K562 (cell line): Measurements from ENCODE around the gene DCP1B. TPM values are rescaled to one million over a fixed set of nuclear protein-coding genes. Genes with fewer than 3 reads are reported as not detected.

Experiments used
- ATAC-seq: fragments of 200-7000 bp; cut with Tn5 transposase; 3 replicates; pipeline ENCODE4 v1.9.1; 2020; ENCODE audit warnings: moderate library complexity
- BruUV-seq: library from RNA; stranded (reverse); fragments of 400-500 nt; replicated peaks from 2 replicates; lab custom pipeline; 2021; lab: Mats Ljungman, UMichigan
- CTCF ChIA-PET: fragments of 300-600 bp; formaldehyde crosslinking; extraction: SDS; loops from one replicate; lab custom pipeline; 2021; ENCODE audit warnings: low intra/inter-chr PET ratio; lab: Yijun Ruan, JAX
- POLR2A ChIA-PET: fragments of 300-600, 350-650 bp; sonication (Branson Sonifier 250); formaldehyde crosslinking; extraction: SDS; loops from one replicate; lab custom pipeline; 2021; ENCODE audit warnings: antibody characterized with exemption, inconsistent platforms; lab: Yijun Ruan, JAX
- DNase-seq, 4 experiments: peaks; one replicate each; pipeline versions ENCODE4 v3.0.0 to v3.0.0-alpha.2; 2011 to 2018; ENCODE audit warnings: low spot score in 3 of 4, mixed read lengths in 3 of 4; ENCODE audit errors: extremely low read depth in 1 of 4
- FAIRE-seq: peaks from 2 replicates; lab custom pipeline; 2011; peaks lifted over from hg19 to GRCh38; lab: Jason Lieb, UNC
- H2AFZ ChIP-seq: 2 replicates; pipeline ENCODE4 v1.6.0; 2011; ENCODE audit warnings: low read depth, low read length, control low read depth, inconsistent platforms
- H3K27ac ChIP-seq: fragments of 200-600 bp; 3 replicates; pipeline ENCODE4 v1.8.0; 2011; ENCODE audit warnings: low read depth, mild to moderate bottlenecking, control low read depth, inconsistent platforms, low read length, moderate library complexity, mixed read lengths; ENCODE audit errors: extremely low read depth
- H3K27me3 ChIP-seq, 2 experiments: fragments of 300-600 bp in 1 of 2; 2 replicates in 1 of 2; 3 replicates in 1 of 2; pipeline versions ENCODE4 v1.6.0 to v1.8.0; 2011; ENCODE audit warnings: inconsistent platforms in 2 of 2, low read length in 2 of 2, mild to moderate bottlenecking in 1 of 2, mixed read lengths in 1 of 2, moderate library complexity in 1 of 2; ENCODE audit not compliant: control insufficient read depth in 2 of 2, insufficient read depth in 2 of 2
- H3K36me3 ChIP-seq: fragments of 300-600 bp; 3 replicates; pipeline ENCODE4 v1.8.0; 2011; ENCODE audit warnings: mild to moderate bottlenecking, low read length, inconsistent platforms; ENCODE audit not compliant: control insufficient read depth, insufficient read depth
- H3K4me1 ChIP-seq, 2 experiments: fragments of 200-600 bp in 1 of 2; replicated peaks in 1 of 2; 2 replicates in 1 of 2; 3 replicates in 1 of 2; pipeline versions ENCODE4 v1.5.1 to v1.8.0; 2011; ENCODE audit warnings: inconsistent platforms in 2 of 2, low read length in 2 of 2, mild to moderate bottlenecking in 1 of 2, mixed read lengths in 1 of 2, moderate library complexity in 1 of 2; ENCODE audit not compliant: control insufficient read depth in 2 of 2, insufficient read depth in 2 of 2
- H3K4me2 ChIP-seq: 2 replicates; pipeline ENCODE4 v1.6.1; 2011; ENCODE audit warnings: low read length, control low read depth, inconsistent platforms, mixed read lengths; ENCODE audit not compliant: insufficient read depth
- H3K4me3 ChIP-seq: fragments of 200-600 bp; sonication (generic), shearing (Covaris generic); 2 replicates; pipeline ENCODE4 v1.5.1; 2016; ENCODE audit warnings: control low read depth, inconsistent platforms
- H3K79me2 ChIP-seq: fragments of 200-600 bp; 3 replicates; pipeline ENCODE4 v1.8.0; 2011; ENCODE audit warnings: low read length, inconsistent platforms; ENCODE audit not compliant: control insufficient read depth, insufficient read depth
- H3K9ac ChIP-seq, 2 experiments: 2 replicates each; pipeline versions ENCODE4 v1.6.0 to v1.6.1; 2011; ENCODE audit warnings: low read depth in 2 of 2, low read length in 2 of 2, control low read depth in 1 of 2, inconsistent platforms in 1 of 2, mild to moderate bottlenecking in 1 of 2, mixed read lengths in 1 of 2; ENCODE audit not compliant: insufficient read depth in 1 of 2
- H3K9me1 ChIP-seq: one replicate; pipeline ENCODE4 v1.6.0; 2011; ENCODE audit warnings: inconsistent platforms, mild to moderate bottlenecking, low read length, moderate library complexity; ENCODE audit not compliant: control insufficient read depth, insufficient read depth
- H3K9me3 ChIP-seq: replicated peaks from 2 replicates; pipeline ENCODE4 v1.5.1; 2011; ENCODE audit warnings: low read depth, low read length, inconsistent platforms; ENCODE audit not compliant: control insufficient read depth, insufficient read depth
- H4K20me1 ChIP-seq: replicated peaks from 2 replicates; pipeline ENCODE4 v1.6.1; 2011; ENCODE audit warnings: low read length, inconsistent platforms, mixed read lengths; ENCODE audit not compliant: control insufficient read depth, insufficient read depth
- CTCF ChIP-seq, 3 experiments: IDR thresholded peaks in 2 of 3; conservative IDR thresholded peaks in 1 of 3; 2 replicates each; pipeline ENCODE4 v1.5.1; 2011 to 2012; ENCODE audit warnings: low read length in 3 of 3, mild to moderate bottlenecking in 3 of 3, control low read depth in 2 of 3, improper control_type of control experiment in 1 of 3, inconsistent platforms in 1 of 3, low read depth in 1 of 3, mixed read lengths in 1 of 3, moderate library complexity in 1 of 3; ENCODE audit not compliant: insufficient read depth in 2 of 3
- E2F3 ChIP-seq: fragments of 250-450 bp; sonication (Bioruptor Pico); IDR thresholded peaks from 2 replicates; pipeline ENCODE4 v1.4.0; 2020; ENCODE audit warnings: mild to moderate bottlenecking
- GATAD2A ChIP-seq: fragments of 450-650 bp; IDR thresholded peaks from 2 replicates; pipeline ENCODE4 v1.6.1; 2017
- HNRNPL ChIP-seq: fragments of 200-400 bp; formaldehyde crosslinking; IDR thresholded peaks from 2 replicates; pipeline ENCODE4 v1.6.1; 2017; ENCODE audit warnings: low read depth, mild to moderate bottlenecking, low read length
- KLF10 ChIP-seq: fragments of 250-450 bp; sonication (Bioruptor Pico); IDR thresholded peaks from 2 replicates; pipeline ENCODE4 v1.6.1; 2021; ENCODE audit warnings: matching md5 sums
- MEF2D ChIP-seq: conservative IDR thresholded peaks from 2 replicates; pipeline ENCODE4 v1.6.1; 2016; ENCODE audit warnings: low read depth, missing genetic modification characterization, missing compliant biosample characterization
- NFXL1 ChIP-seq: fragments of 450-650 bp; formaldehyde crosslinking; IDR thresholded peaks from 2 replicates; pipeline ENCODE4 v1.4.0; 2021; ENCODE audit warnings: mild to moderate bottlenecking
- SMC3 ChIP-seq: conservative IDR thresholded peaks from 2 replicates; pipeline ENCODE4 v1.6.1; 2011; ENCODE audit warnings: low read depth, low read length, improper control_type of control experiment; ENCODE audit not compliant: insufficient read depth
- YBX1 ChIP-seq: fragments of 450-650 bp; IDR thresholded peaks from 2 replicates; pipeline ENCODE4 v1.7.1; 2016; ENCODE audit warnings: mild to moderate bottlenecking
- WGBS: fragments of 100-300 bp; shearing (Covaris generic); methylation state at CpG from one replicate; pipeline ENCODE4 v1.1.6; 2016; ENCODE audit warnings: low coverage, mixed read lengths; ENCODE audit not compliant: insufficient coverage; ENCODE audit errors: missing lambda C conversion rate; 5-methylcytosine and 5-hydroxymethylcytosine counted together
- in situ Hi-C: fragments of 300-500 bp; cut with MboI; formaldehyde crosslinking; loops from 4 replicates; pipeline ENCODE4 v1.15.0; 2018; ENCODE audit warnings: inconsistent platforms, mixed read lengths
- intact Hi-C: fragments of 100-400 bp; cut with micrococcal nuclease; formaldehyde crosslinking; loops from 2 replicates; pipeline ENCODE4 v1.14.2; 2022
- polyA plus RNA-seq, 8 experiments: library from polyadenylated mRNA; depleted of rRNA in 4 of 8; stranded (reverse) in 5 of 8; unstranded in 3 of 8; fragments of >200 nt; fragmentation: Nextera tagmentation in 2 of 8; fragmentation: Illumina TruSeq in 1 of 8; extraction: Ambion mirVana in 2 of 8; extraction: Trizol in 1 of 8; gene quantifications; 2 replicates each; pipeline versions ENCODE4 v1.2.1 to v1.2.3, GENCODE V29; 2011 to 2014; ENCODE audit warnings: inconsistent platforms in 1 of 8, missing spikeins in 1 of 8
- total RNA-seq, 7 experiments: library from RNA; depleted of rRNA in 6 of 7; stranded (reverse); fragments of >200 nt in 6 of 7; fragmentation: Illumina TruSeq in 2 of 7; extraction: Trizol in 2 of 7; gene quantifications; 2 replicates each; pipeline versions ENCODE4 v1.2.1 to v1.2.3, GENCODE V29; 2011 to 2021; ENCODE audit warnings: low replicate concordance in 1 of 7
- TF ChIP-seq, protein P1 (sequence below): sonication (generic); formaldehyde crosslinking; IDR thresholded peaks from 2 replicates; pipeline ENCODE4 v1.8.1; 2023; ENCODE audit warnings: mild to moderate bottlenecking, missing genetic modification reagents
- TF ChIP-seq, protein P2 (sequence below): fragments of 450-650 bp; IDR thresholded peaks from 2 replicates; pipeline ENCODE4 v1.7.1; 2018; ENCODE audit warnings: mild to moderate bottlenecking, low read depth; ENCODE audit not compliant: partially characterized antibody

The DCP1B gene
- total and polyA plus RNA-seq, 9 of the 15 experiments (the other 6 are each of a cell fraction or from before 2014, with no cell fraction given), result 0.83 to 7.3 (median 3.4) TPM

- H3K9ac ChIP-seq, result no peak overlapping the region
- no peaks in the 10 kb centered on the region for H3K9me1 ChIP-seq
- WGBS, result 83% methylated on average over 1 of the region's 4 CpGs
- BruUV-seq, result no TSS peak
- intact Hi-C loops (no loop called here), in situ Hi-C loops (no loop called here)
- peaks cover 4% of the 10 kb centered on the region; the same call in 1 of the 2 replicates for H3K9me3 ChIP-seq
- DNase-seq, result no peak
- no peaks in the 10 kb centered on the region for H3K27me3 ChIP-seq
- ChIA-PET CTCF (no interaction called here), POLR2A (no interaction called here)
- H3K36me3 ChIP-seq, result 0 out of 3 replicates have a peak, but pooled peaks cover 2% of the 10 kb centered on the region
- ATAC-seq, result no peak
- no peaks in the 10 kb centered on the region for H3K4me1 ChIP-seq
- H3K27ac ChIP-seq, result no peak overlapping the region
- H2AFZ ChIP-seq, result no peak overlapping the region
- no peak for TF ChIP-seq SMC3
- TF ChIP-seq MEF2D (tag), result no peak
- no peak for TF ChIP-seq NFXL1 (CRISPR knock-in tag)
- no peak for TF ChIP-seq YBX1
- TF ChIP-seq, protein P1, sequence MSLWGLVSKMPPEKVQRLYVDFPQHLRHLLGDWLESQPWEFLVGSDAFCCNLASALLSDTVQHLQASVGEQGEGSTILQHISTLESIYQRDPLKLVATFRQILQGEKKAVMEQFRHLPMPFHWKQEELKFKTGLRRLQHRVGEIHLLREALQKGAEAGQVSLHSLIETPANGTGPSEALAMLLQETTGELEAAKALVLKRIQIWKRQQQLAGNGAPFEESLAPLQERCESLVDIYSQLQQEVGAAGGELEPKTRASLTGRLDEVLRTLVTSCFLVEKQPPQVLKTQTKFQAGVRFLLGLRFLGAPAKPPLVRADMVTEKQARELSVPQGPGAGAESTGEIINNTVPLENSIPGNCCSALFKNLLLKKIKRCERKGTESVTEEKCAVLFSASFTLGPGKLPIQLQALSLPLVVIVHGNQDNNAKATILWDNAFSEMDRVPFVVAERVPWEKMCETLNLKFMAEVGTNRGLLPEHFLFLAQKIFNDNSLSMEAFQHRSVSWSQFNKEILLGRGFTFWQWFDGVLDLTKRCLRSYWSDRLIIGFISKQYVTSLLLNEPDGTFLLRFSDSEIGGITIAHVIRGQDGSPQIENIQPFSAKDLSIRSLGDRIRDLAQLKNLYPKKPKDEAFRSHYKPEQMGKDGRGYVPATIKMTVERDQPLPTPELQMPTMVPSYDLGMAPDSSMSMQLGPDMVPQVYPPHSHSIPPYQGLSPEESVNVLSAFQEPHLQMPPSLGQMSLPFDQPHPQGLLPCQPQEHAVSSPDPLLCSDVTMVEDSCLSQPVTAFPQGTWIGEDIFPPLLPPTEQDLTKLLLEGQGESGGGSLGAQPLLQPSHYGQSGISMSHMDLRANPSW (CRISPR knock-in tag), result no peak
- TF ChIP-seq KLF10 (CRISPR knock-in tag), result no peak
- TF ChIP-seq HNRNPL, result no peak
- TF ChIP-seq, protein P2, sequence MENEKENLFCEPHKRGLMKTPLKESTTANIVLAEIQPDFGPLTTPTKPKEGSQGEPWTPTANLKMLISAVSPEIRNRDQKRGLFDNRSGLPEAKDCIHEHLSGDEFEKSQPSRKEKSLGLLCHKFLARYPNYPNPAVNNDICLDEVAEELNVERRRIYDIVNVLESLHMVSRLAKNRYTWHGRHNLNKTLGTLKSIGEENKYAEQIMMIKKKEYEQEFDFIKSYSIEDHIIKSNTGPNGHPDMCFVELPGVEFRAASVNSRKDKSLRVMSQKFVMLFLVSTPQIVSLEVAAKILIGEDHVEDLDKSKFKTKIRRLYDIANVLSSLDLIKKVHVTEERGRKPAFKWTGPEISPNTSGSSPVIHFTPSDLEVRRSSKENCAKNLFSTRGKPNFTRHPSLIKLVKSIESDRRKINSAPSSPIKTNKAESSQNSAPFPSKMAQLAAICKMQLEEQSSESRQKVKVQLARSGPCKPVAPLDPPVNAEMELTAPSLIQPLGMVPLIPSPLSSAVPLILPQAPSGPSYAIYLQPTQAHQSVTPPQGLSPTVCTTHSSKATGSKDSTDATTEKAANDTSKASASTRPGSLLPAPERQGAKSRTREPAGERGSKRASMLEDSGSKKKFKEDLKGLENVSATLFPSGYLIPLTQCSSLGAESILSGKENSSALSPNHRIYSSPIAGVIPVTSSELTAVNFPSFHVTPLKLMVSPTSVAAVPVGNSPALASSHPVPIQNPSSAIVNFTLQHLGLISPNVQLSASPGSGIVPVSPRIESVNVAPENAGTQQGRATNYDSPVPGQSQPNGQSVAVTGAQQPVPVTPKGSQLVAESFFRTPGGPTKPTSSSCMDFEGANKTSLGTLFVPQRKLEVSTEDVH, result no peak
- no peak for TF ChIP-seq GATAD2A
- TF ChIP-seq E2F3 (CRISPR knock-in tag), result no peak
- no peak for TF ChIP-seq CTCF (IDR thresholded peaks at IDR 0.05 in 2 of 3, conservative IDR thresholded peaks at IDR 0.05 in 1 of 3; ENCODE audit: insufficient read depth in 2 of 3, low read depth in 1 of 3, low read length in 3 of 3)
- H3K4me3 ChIP-seq, result no peak overlapping the region
- no peak overlapping the region for H3K4me2 ChIP-seq
- no peaks in the 10 kb centered on the region for H3K79me2 ChIP-seq
- H4K20me1 ChIP-seq, result no peaks in the 10 kb centered on the region; the same call in 1 of the 2 replicates
- no peak for FAIRE-seq
Observed at GRCh38 chr12:1989111-1989510, 15.1 kb downstream of the DCP1B start.
